GM23248 (cell line): Measurements from ENCODE around the gene EPN2.

Experiments
- EZH2 ChIP-seq: fragments of 200-600 bp; sonication (generic); IDR thresholded peaks from 2 replicates; pipeline ENCODE4 v1.6.1; 2018; ENCODE audit warnings: antibody characterized with exemption, mild to moderate bottlenecking; ENCODE audit not compliant: insufficient read depth, poor library complexity, severe bottlenecking
- EZH2phosphoT487 ChIP-seq: fragments of 200-600 bp; sonication (generic); IDR thresholded peaks from 2 replicates; pipeline ENCODE4 v1.6.1; 2018; ENCODE audit warnings: antibody characterized with exemption, moderate library complexity, mild to moderate bottlenecking, low read depth; ENCODE audit not compliant: insufficient read depth

GRCh38 chr17:19385521-19385983 is 148.4 kb downstream of the EPN2 start:
- TF ChIP-seq EZH2phosphoT487 = no peak
- no peak for TF ChIP-seq EZH2
